Measurements from ENCODE around the gene TSPO2.

TSPO2 gene

GRCh38 chr6:41036601-41037000 is 5.7 kb upstream of the TSPO2 start:
- TF ChIP-seq EZH2 (IDR thresholded peaks at IDR 0.05), result no peak
- TF ChIP-seq FOXP2 (optimal IDR thresholded peaks at IDR 0.05; ENCODE audit: control extremely low read depth, extremely low read length, insufficient read depth), result no peak
- no peak for TF ChIP-seq POLR2AphosphoS5 (IDR thresholded peaks at IDR 0.05; ENCODE audit: borderline replicate concordance, low read depth, low read length)
- no peak for DNase-seq (ENCODE audit: low read depth, low spot score)
- Histone ChIP-seq H3K4me3 (no peak overlapping the region), H3K9ac (ENCODE audit: insufficient read length) (no peak overlapping the region), H3K27ac (no peak overlapping the region), H3K9me3 (ENCODE audit: low read depth, low read length) (no peaks in the 10 kb centered on the region), H3K36me3 (ENCODE audit: insufficient read depth, low read length) (no peaks in the 10 kb centered on the region)

DNA sequence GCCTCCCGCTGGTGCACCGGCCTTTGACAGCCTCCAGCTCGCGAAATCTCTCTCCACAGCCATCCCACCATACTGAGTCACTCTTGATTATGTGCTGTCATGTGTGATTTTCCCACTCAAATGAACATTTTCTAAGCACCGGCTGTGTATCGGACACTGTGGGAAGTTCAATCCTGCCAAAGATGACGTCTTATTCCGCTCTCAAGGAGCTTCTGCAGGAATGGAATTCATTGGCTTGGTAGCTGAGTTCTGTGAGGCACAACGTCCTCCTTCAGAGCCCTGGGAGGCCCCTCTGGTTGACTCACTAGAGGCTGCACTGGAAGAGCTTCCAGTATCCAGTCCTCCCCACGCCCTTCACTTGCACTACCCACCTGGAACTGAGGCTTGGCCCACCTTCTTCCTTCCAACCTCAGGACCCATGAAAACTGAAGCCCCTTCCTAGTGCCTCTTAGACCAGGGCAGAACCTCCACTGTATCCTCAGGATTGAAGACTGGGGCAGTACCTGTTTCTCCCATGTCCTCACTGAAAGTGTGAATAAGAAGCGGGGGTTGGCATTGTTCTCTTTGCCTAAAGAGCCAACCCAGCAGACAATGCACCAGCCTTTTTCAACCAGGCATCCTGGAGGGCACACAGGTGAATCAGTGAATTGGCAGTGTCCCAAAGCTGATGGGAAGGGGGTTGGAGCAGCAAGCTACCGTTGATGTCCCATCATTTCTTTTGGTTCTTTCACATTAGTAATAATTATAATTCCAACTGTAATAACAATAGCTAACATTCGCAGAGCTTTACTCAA is 5.0 kb upstream of the TSPO2 start:
- H3K9ac ChIP-seq (ENCODE audit: insufficient read length), result no peak overlapping the region
- no peak overlapping the region for H3K27ac ChIP-seq
- no peak overlapping the region for H3K4me3 ChIP-seq
- DNase-seq (ENCODE audit: low read depth, low spot score), result no peak
- TF ChIP-seq POLR2AphosphoS5 (IDR thresholded peaks at IDR 0.05; ENCODE audit: borderline replicate concordance, low read depth, low read length), result no peak
- TF ChIP-seq EZH2 (IDR thresholded peaks at IDR 0.05), result no peak
- TF ChIP-seq FOXP2 (optimal IDR thresholded peaks at IDR 0.05; ENCODE audit: control extremely low read depth, extremely low read length, insufficient read depth), result no peak
- no peaks in the 10 kb centered on the region for H3K36me3 ChIP-seq (ENCODE audit: insufficient read depth, low read length)
- H3K9me3 ChIP-seq (ENCODE audit: low read depth, low read length), result no peaks in the 10 kb centered on the region

DNA sequence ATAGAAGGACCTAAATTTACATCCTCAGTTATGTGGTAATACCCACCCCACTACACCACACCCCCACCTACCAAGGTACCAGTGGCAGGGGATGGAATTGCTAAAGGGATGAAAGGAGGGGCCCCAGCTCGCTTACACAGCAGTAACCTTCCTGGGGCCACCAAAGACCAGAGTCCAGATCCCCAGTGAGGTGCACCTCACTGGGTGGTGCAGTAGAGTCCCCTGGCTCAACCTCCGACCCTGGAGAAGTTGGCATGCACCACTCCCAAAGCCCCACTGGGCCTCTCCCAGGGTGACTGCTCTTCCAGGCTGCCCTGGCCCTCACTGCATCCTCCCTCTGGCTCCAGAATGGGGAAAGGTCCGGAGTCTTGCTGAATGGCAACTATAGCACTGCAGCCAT is 4.1 kb upstream of the TSPO2 start:
- H3K9ac ChIP-seq (ENCODE audit: insufficient read length), result no peak overlapping the region
- no peaks in the 10 kb centered on the region for H3K36me3 ChIP-seq (ENCODE audit: insufficient read depth, low read length)
- no peaks in the 10 kb centered on the region for H3K9me3 ChIP-seq (ENCODE audit: low read depth, low read length)
- DNase-seq (ENCODE audit: low read depth, low spot score), result no peak
- no peak overlapping the region for H3K27ac ChIP-seq
- H3K4me3 ChIP-seq, result no peak overlapping the region
- TF ChIP-seq FOXP2 (optimal IDR thresholded peaks at IDR 0.05; ENCODE audit: control extremely low read depth, extremely low read length, insufficient read depth), result no peak
- TF ChIP-seq POLR2AphosphoS5 (IDR thresholded peaks at IDR 0.05; ENCODE audit: borderline replicate concordance, low read depth, low read length), result no peak
- TF ChIP-seq EZH2 (IDR thresholded peaks at IDR 0.05), result no peak

GRCh38 chr6:41039060-41039998 is 2.9 kb upstream of the TSPO2 start, which contains the start of gene UNC5CL:
UNC5CL (minus strand) TSS chr6:41039221; CDS start chr6:41035074, 4,147 bp downstream.
- Histone ChIP-seq H3K9me3 (ENCODE audit: low read depth, low read length) (no peaks in the 10 kb centered on the region), H3K9ac (ENCODE audit: insufficient read length) (no peak within 1 kb of the TSS), H3K4me3 (no peak within 1 kb of the TSS), H3K27ac (no peak within 1 kb of the TSS), H3K36me3 (ENCODE audit: insufficient read depth, low read length) (no peaks in the 10 kb centered on the region)
- DNase-seq (ENCODE audit: low read depth, low spot score), result no peak
- TF ChIP-seq FOXP2 (optimal IDR thresholded peaks at IDR 0.05; ENCODE audit: control extremely low read depth, extremely low read length, insufficient read depth) (no peak), EZH2 (IDR thresholded peaks at IDR 0.05) (no peak), POLR2AphosphoS5 (IDR thresholded peaks at IDR 0.05; ENCODE audit: borderline replicate concordance, low read depth, low read length) (no peak)

- Histone ChIP-seq H3K9me3 (ENCODE audit: low read depth, low read length) (no peaks in the 10 kb centered on the region), H3K4me3 (no peak overlapping the region), H3K36me3 (ENCODE audit: insufficient read depth, low read length) (no peaks in the 10 kb centered on the region), H3K27ac (no peak overlapping the region), H3K9ac (ENCODE audit: insufficient read length) (no peak overlapping the region)
- DNase-seq (ENCODE audit: low read depth, low spot score), result no peak
- no peak for TF ChIP-seq POLR2AphosphoS5 (IDR thresholded peaks at IDR 0.05; ENCODE audit: borderline replicate concordance, low read depth, low read length)
- TF ChIP-seq FOXP2 (optimal IDR thresholded peaks at IDR 0.05; ENCODE audit: control extremely low read depth, extremely low read length, insufficient read depth), result no peak
- TF ChIP-seq EZH2 (IDR thresholded peaks at IDR 0.05), result no peak
Measured at GRCh38 chr6:41040101-41040939, 1.9 kb upstream of the TSPO2 start.

DNA sequence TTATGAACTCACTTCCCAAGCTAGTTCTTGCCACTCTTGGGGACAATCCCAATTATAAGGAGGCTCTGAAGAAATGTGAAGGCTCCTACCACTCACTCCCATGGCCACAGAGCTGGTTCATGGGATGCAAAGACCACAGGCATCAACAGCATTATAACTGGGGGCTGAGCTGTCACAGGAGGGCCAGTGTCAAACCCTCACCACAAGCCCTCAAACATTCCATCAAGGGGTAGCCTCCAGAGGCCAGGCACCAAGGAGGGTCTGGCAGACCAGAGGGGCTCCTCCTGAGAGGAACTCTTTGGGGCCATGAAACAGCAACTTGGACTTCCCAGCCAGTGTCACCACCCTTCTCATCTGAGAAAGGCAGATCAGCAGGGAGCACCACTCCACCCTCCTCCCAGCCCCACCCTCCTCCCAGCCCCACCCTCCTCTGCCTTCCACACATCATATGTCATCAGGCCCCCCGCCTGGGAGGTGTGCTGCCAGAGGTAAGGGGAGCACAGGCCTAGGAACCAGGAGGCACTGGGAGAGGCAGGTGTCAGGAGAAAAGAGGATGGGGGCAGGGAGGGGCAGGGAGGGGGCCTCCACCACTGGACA is 1.2 kb upstream of the TSPO2 start:
- Histone ChIP-seq H3K4me3 (no peak overlapping the region), H3K36me3 (ENCODE audit: insufficient read depth, low read length) (no peaks in the 10 kb centered on the region), H3K9me3 (ENCODE audit: low read depth, low read length) (no peaks in the 10 kb centered on the region), H3K9ac (ENCODE audit: insufficient read length) (no peak overlapping the region), H3K27ac (no peak overlapping the region)
- no peak for TF ChIP-seq FOXP2 (optimal IDR thresholded peaks at IDR 0.05; ENCODE audit: control extremely low read depth, extremely low read length, insufficient read depth)
- TF ChIP-seq EZH2 (IDR thresholded peaks at IDR 0.05), result no peak
- no peak for DNase-seq (ENCODE audit: low read depth, low spot score)

GRCh38 chr6:41043151-41043550 is 884 bp downstream of the TSPO2 start:
- DNase-seq (ENCODE audit: low read depth, low spot score), result no peak
- TF ChIP-seq EZH2 (IDR thresholded peaks at IDR 0.05), result no peak
- no peak for TF ChIP-seq FOXP2 (optimal IDR thresholded peaks at IDR 0.05; ENCODE audit: control extremely low read depth, extremely low read length, insufficient read depth)
- TF ChIP-seq POLR2AphosphoS5 (IDR thresholded peaks at IDR 0.05; ENCODE audit: borderline replicate concordance, low read depth, low read length), result no peak

More at GRCh38 chr6:41043151-41043550, 884 bp downstream of the TSPO2 start:
- Histone ChIP-seq H3K27ac (no peak overlapping the region), H3K9ac (ENCODE audit: insufficient read length) (no peak overlapping the region), H3K4me3 (no peak overlapping the region), H3K9me3 (ENCODE audit: low read depth, low read length) (no peaks in the 10 kb centered on the region), H3K36me3 (ENCODE audit: insufficient read depth, low read length) (no peaks in the 10 kb centered on the region)

Data from SK-N-MC (cell line).